Kidney (tissue), 14 donors: ENCODE data around the gene NRSN1. TPM values are rescaled to one million over a fixed set of nuclear protein-coding genes. Genes with fewer than 3 reads are reported as not detected.

Experiments used
- DNase-seq, 5 donors: peaks; one replicate each; pipeline ENCODE4 v3.0.0-alpha.2; 2013 to 2020
- FAIRE-seq: peaks from 2 replicates; lab custom pipeline; 2012; peaks lifted over from hg19 to GRCh38; lab: Jason Lieb, UNC
- H3K27ac ChIP-seq, 2 donors: one replicate each; pipeline ENCODE4 v1.7.0; 2013; ENCODE audit warnings: low read depth in 2 of 2, low read length in 2 of 2, inconsistent platforms in 1 of 2
- H3K27me3 ChIP-seq: one replicate; pipeline ENCODE4 v1.7.1; 2013; ENCODE audit warnings: low read length, inconsistent platforms; ENCODE audit not compliant: control insufficient read depth, insufficient read depth
- H3K36me3 ChIP-seq, 3 donors: one replicate each; pipeline versions ENCODE4 v1.7.0 to v1.7.1; 2013; ENCODE audit warnings: low read length in 3 of 3, control low read depth in 1 of 3, inconsistent platforms in 1 of 3; ENCODE audit not compliant: insufficient read depth in 3 of 3, control insufficient read depth in 2 of 3
- H3K4me1 ChIP-seq, 3 donors: one replicate each; pipeline versions ENCODE4 v1.7.0 to v1.7.1; 2013; ENCODE audit warnings: low read length in 3 of 3, inconsistent platforms in 1 of 3, low read depth in 1 of 3; ENCODE audit not compliant: control insufficient read depth in 2 of 3, insufficient read depth in 2 of 3
- H3K4me3 ChIP-seq, 3 donors: one replicate each; pipeline versions ENCODE4 v1.7.0 to v1.8.1; 2013; ENCODE audit warnings: low read length in 3 of 3, control low read depth in 1 of 3, inconsistent platforms in 1 of 3
- H3K9ac ChIP-seq, 3 donors: one replicate each; pipeline versions ENCODE4 v1.7.0 to v1.7.1; 2013; ENCODE audit warnings: low read length in 3 of 3, control low read depth in 1 of 3, inconsistent platforms in 1 of 3
- H3K9me3 ChIP-seq, 3 donors: one replicate each; pipeline versions ENCODE4 v1.7.0 to v1.7.1; 2013; ENCODE audit warnings: low read length in 3 of 3, control low read depth in 1 of 3, inconsistent platforms in 1 of 3; ENCODE audit not compliant: control insufficient read depth in 2 of 3, insufficient read depth in 1 of 3
- CTCF ChIP-seq: IDR thresholded peaks from 3 replicates; pipeline ENCODE4 v1.5.1; 2012; ENCODE audit warnings: mild to moderate bottlenecking, moderate library complexity, borderline replicate concordance; ENCODE audit not compliant: insufficient read depth; ENCODE audit errors: extremely low read depth
- intact Hi-C: fragments of 100-400 bp; cut with DNase I; formaldehyde crosslinking; loops from one replicate; pipeline ENCODE4 v1.11.1; 2022
- polyA plus RNA-seq: library from polyadenylated mRNA; stranded (reverse); fragments of 350-450 nt; fragmentation: Illumina TruSeq; extraction: RNeasy Lipid Tissue Mini Kit (QIAGEN cat#74804); gene quantifications from one replicate; pipeline ENCODE4 v1.2.3, GENCODE V29; 2014; ENCODE audit warnings: low read depth, low replicate concordance; ENCODE audit not compliant: insufficient read depth
- total RNA-seq: library from RNA; stranded (reverse); fragmentation: NEBNext Ultra II Directional; extraction: Animal tissue kit (Norgen Biotek cat#: 25700); gene quantifications from one replicate; pipeline ENCODE4 v1.2.1, GENCODE V29; 2021
- donor health status: control.
- donor health status: control.
- donor health status: control.
- donor health status: control.
- donor health status: control.
- donor health status: DM: yes; HTN: yes; CAD: no.
- donor health status: Normal renal cell carcinoma (clear cell type).

NRSN1 gene
- total and polyA plus RNA-seq, 2 donors from 2014 or later, result not detected

- Histone ChIP-seq H3K4me3 (no peak overlapping the region), H3K27me3 (no peaks in the 10 kb centered on the region), H3K9me3 (no peaks in the 10 kb centered on the region), H3K9ac (no peak overlapping the region), H3K27ac (no peak overlapping the region), H3K4me1 (no peaks in the 10 kb centered on the region), H3K36me3 (no peaks in the 10 kb centered on the region)
- no peak for FAIRE-seq
- intact Hi-C loops, result no loop called here
- no peak for DNase-seq
- TF ChIP-seq CTCF, result no peak
Observed at GRCh38 chr6:24152014-24152413, 26.0 kb downstream of the NRSN1 start.

- TF ChIP-seq CTCF, result no peak
- no peaks in the 10 kb centered on the region for H3K36me3 ChIP-seq
- FAIRE-seq (no peak), DNase-seq (no peak)
- intact Hi-C loops, result no loop called here
- H3K4me3 ChIP-seq, result no peak overlapping the region
- H3K27ac ChIP-seq, result no peak overlapping the region
- no peaks in the 10 kb centered on the region for H3K9me3 ChIP-seq
- no peaks in the 10 kb centered on the region for H3K4me1 ChIP-seq
- H3K27me3 ChIP-seq, result no peaks in the 10 kb centered on the region
- H3K9ac ChIP-seq, result no peak overlapping the region
Observed at GRCh38 chr6:24154121-24154520, 28.1 kb downstream of the NRSN1 start.

- FAIRE-seq (no peak), DNase-seq (peak in 1 of 5 donors; percentile 12)
- no peak overlapping the region for H3K27ac ChIP-seq
- intact Hi-C loops, result no loop called here
- H3K27me3 ChIP-seq, result no peaks in the 10 kb centered on the region
- no peaks in the 10 kb centered on the region for H3K4me1 ChIP-seq
- no peak overlapping the region for H3K9ac ChIP-seq
- no peak overlapping the region for H3K4me3 ChIP-seq
- no peak for TF ChIP-seq CTCF
- no peaks in the 10 kb centered on the region for H3K9me3 ChIP-seq
- H3K36me3 ChIP-seq, result no peaks in the 10 kb centered on the region
Observed at GRCh38 chr6:24157886-24158285, 31.9 kb downstream of the NRSN1 start.

GRCh38 chr6:24183584-24183983 is 57.6 kb downstream of the NRSN1 start:
- Histone ChIP-seq H3K27ac (no peak overlapping the region), H3K27me3 (no peaks in the 10 kb centered on the region), H3K9ac (no peak overlapping the region), H3K4me3 (no peak overlapping the region), H3K36me3 (peaks cover 0 to 7% (median 0%) of the 10 kb centered on the region in 3 donors), H3K9me3 (peaks cover 0 to 2% (median 2%) of the 10 kb centered on the region in 3 donors), H3K4me1 (no peaks in the 10 kb centered on the region)
- no peak for TF ChIP-seq CTCF
- intact Hi-C loops, result no loop called here
- FAIRE-seq, result no peak
- DNase-seq, result no peak
